GM12878 (cell line): ENCODE results near the gene TGM2. TPM values are rescaled to one million over a fixed set of nuclear protein-coding genes. Genes with fewer than 3 reads are reported as not detected.

Source experiments
- ATAC-seq: fragments of 200-7000 bp; cut with Tn5 transposase; 3 replicates; pipeline ENCODE4 v1.9.1; 2020; ENCODE audit warnings: mild to moderate bottlenecking, moderate library complexity
- BruUV-seq: library from RNA; stranded (reverse); fragments of 400-500 nt; replicated peaks from 2 replicates; lab custom pipeline; 2021; lab: Mats Ljungman, UMichigan
- CTCF ChIA-PET: fragments of 300-600 bp; sonication (Branson Sonifier 250); formaldehyde crosslinking; extraction: SDS; loops from one replicate; lab custom pipeline; 2021; ENCODE audit warnings: inconsistent platforms; lab: Yijun Ruan, JAX
- POLR2A ChIA-PET: fragments of 350-600 bp; formaldehyde crosslinking; extraction: SDS; loops from one replicate; lab custom pipeline; 2021; ENCODE audit warnings: inconsistent platforms; lab: Charles Lee
- RAD21 ChIA-PET: fragments of 300-600 bp; sonication (Branson Sonifier 250); formaldehyde crosslinking; loops from one replicate; lab custom pipeline; 2023; ENCODE audit warnings: antibody characterized with exemption; ENCODE audit not compliant: unreplicated experiment; lab: Charles Lee
- SMC1A ChIA-PET: fragments of 300-600 bp; sonication (Branson Sonifier 250); formaldehyde crosslinking; loops from one replicate; lab custom pipeline; 2023; ENCODE audit not compliant: unreplicated experiment, uncharacterized antibody; lab: Charles Lee
- DNase-seq: peaks from one replicate; pipeline ENCODE4 v3.0.0-alpha.2; 2011; ENCODE audit warnings: low read depth, low spot score
- FAIRE-seq: peaks from 3 replicates; lab custom pipeline; 2011; peaks lifted over from hg19 to GRCh38; lab: Jason Lieb, UNC
- H2AFZ ChIP-seq: 2 replicates; pipeline ENCODE4 v1.6.0; 2011; ENCODE audit warnings: low read depth, low read length, control low read depth; ENCODE audit not compliant: control insufficient read depth
- H3K27ac ChIP-seq: 2 replicates; pipeline ENCODE4 v1.5.1; 2011; ENCODE audit warnings: control low read depth; ENCODE audit not compliant: control insufficient read depth, insufficient read depth
- H3K27me3 ChIP-seq, 2 experiments: replicated peaks in 1 of 2; 2 replicates each; pipeline versions ENCODE4 v1.6.0 to v1.6.1; 2011; ENCODE audit warnings: low read length in 1 of 2; ENCODE audit not compliant: control insufficient read depth in 2 of 2, insufficient read depth in 2 of 2
- H3K36me3 ChIP-seq, 2 experiments: 2 replicates each; pipeline ENCODE4 v1.5.1; 2011; ENCODE audit warnings: low read length in 1 of 2; ENCODE audit not compliant: control insufficient read depth in 2 of 2, insufficient read depth in 2 of 2
- H3K4me1 ChIP-seq: 2 replicates; pipeline ENCODE4 v1.6.1; 2011; ENCODE audit warnings: mild to moderate bottlenecking, low read length, moderate library complexity, mixed read lengths; ENCODE audit not compliant: control insufficient read depth, insufficient read depth
- H3K4me2 ChIP-seq: 2 replicates; pipeline ENCODE4 v1.6.0; 2011; ENCODE audit warnings: control low read depth; ENCODE audit not compliant: control insufficient read depth, insufficient read depth
- H3K4me3 ChIP-seq: fragments of 200-600 bp; sonication (generic); 2 replicates; pipeline ENCODE4 v1.5.1; 2016
- H3K79me2 ChIP-seq: 2 replicates; pipeline ENCODE4 v1.6.0; 2011; ENCODE audit warnings: low read length; ENCODE audit not compliant: control insufficient read depth, insufficient read depth
- H3K9ac ChIP-seq: 2 replicates; pipeline ENCODE4 v1.8.0; 2011; ENCODE audit warnings: low read length, control low read depth, mixed read lengths; ENCODE audit not compliant: control insufficient read depth, insufficient read depth
- H3K9me3 ChIP-seq: replicated peaks from 3 replicates; pipeline ENCODE4 v1.5.1; 2011; ENCODE audit warnings: mild to moderate bottlenecking, low read length; ENCODE audit not compliant: control insufficient read depth, insufficient read depth
- H4K20me1 ChIP-seq: 2 replicates; pipeline ENCODE4 v1.6.0; 2011; ENCODE audit not compliant: control insufficient read depth, insufficient read depth
- ETV6 ChIP-seq, 2 experiments: fragments of 450-650 bp in 1 of 2; IDR thresholded peaks in 1 of 2; conservative IDR thresholded peaks in 1 of 2; 2 replicates each; pipeline ENCODE4 v1.6.1; 2014; ENCODE audit warnings: antibody characterized with exemption in 1 of 2, borderline replicate concordance in 1 of 2, low read depth in 1 of 2, mild to moderate bottlenecking in 1 of 2, moderate library complexity in 1 of 2
- FOXM1 ChIP-seq: IDR thresholded peaks from 2 replicates; pipeline ENCODE4 v1.6.1; 2012; ENCODE audit warnings: low read depth, mild to moderate bottlenecking, inconsistent platforms, low read length, moderate library complexity
- JUND ChIP-seq: IDR thresholded peaks from 2 replicates; pipeline ENCODE4 v1.6.1; 2012; ENCODE audit warnings: low read depth, mild to moderate bottlenecking, low read length, improper control_type of control experiment, moderate library complexity
- NFXL1 ChIP-seq: fragments of 450-650 bp; IDR thresholded peaks from 2 replicates; pipeline ENCODE4 v1.6.1; 2017; ENCODE audit warnings: antibody characterized with exemption, mild to moderate bottlenecking, borderline replicate concordance
- RB1 ChIP-seq: fragments of 450-650 bp; formaldehyde crosslinking; IDR thresholded peaks from 2 replicates; pipeline ENCODE4 v1.6.1; 2017; ENCODE audit warnings: mild to moderate bottlenecking, borderline replicate concordance
- SIN3A ChIP-seq: IDR thresholded peaks from 2 replicates; pipeline ENCODE4 v1.6.1; 2012; ENCODE audit warnings: low read depth, low read length, improper control_type of control experiment
- TBL1XR1 ChIP-seq: IDR thresholded peaks from 2 replicates; pipeline ENCODE4 v1.6.1; 2012; ENCODE audit warnings: low read depth, low read length, improper control_type of control experiment
- WGBS: methylation state at CpG from one replicate; pipeline ENCODE4 v1.1.6; 2016; ENCODE audit warnings: low lambda C conversion rate; ENCODE audit not compliant: insufficient replicate concordance, insufficient coverage; ENCODE audit errors: missing lambda C conversion rate; 5-methylcytosine and 5-hydroxymethylcytosine counted together
- in situ Hi-C: fragments of 300-500 bp; cut with MboI; formaldehyde crosslinking; loops from 9 replicates; pipeline ENCODE4 v1.14.3; 2018; ENCODE audit warnings: mixed read lengths
- intact Hi-C: fragments of 100-400 bp; cut with micrococcal nuclease; formaldehyde crosslinking; loops from one replicate; pipeline ENCODE4 v1.14.2; 2022; ENCODE audit not compliant: unreplicated experiment
- polyA plus RNA-seq, 11 experiments: library from polyadenylated mRNA; depleted of rRNA in 4 of 11; unstranded in 6 of 11; stranded (reverse) in 5 of 11; fragments of >200 nt; fragmentation: Nextera tagmentation in 4 of 11; fragmentation: Illumina TruSeq in 1 of 11; extraction: Ambion mirVana in 4 of 11; extraction: Trizol in 1 of 11; gene quantifications; 1 replicate in 1 of 11; 2 replicates in 10 of 11; pipeline versions ENCODE4 v1.2.1 to v1.2.3, GENCODE V29; 2011 to 2016; ENCODE audit warnings: inconsistent platforms in 2 of 11, missing spikeins in 2 of 11, low read depth in 1 of 11
- total RNA-seq, 4 experiments: library from RNA; depleted of rRNA in 3 of 4; stranded (reverse); fragments of >200 nt in 3 of 4; fragmentation: Illumina TruSeq in 1 of 4; extraction: Trizol in 1 of 4; gene quantifications; 2 replicates each; pipeline versions ENCODE4 v1.2.1 to v1.2.3, GENCODE V29; 2013 to 2021
- TF ChIP-seq, protein P1 (sequence below): fragments of 450-650 bp; IDR thresholded peaks from 2 replicates; pipeline ENCODE4 v1.6.1; 2014; ENCODE audit warnings: mild to moderate bottlenecking
- TF ChIP-seq, protein P2 (sequence below): fragments of 450-650 bp; IDR thresholded peaks from 2 replicates; pipeline ENCODE4 v1.6.1; 2018; ENCODE audit warnings: borderline replicate concordance, mild to moderate bottlenecking; ENCODE audit not compliant: partially characterized antibody
- TF ChIP-seq, protein P3 (sequence below): fragments of 450-650 bp; IDR thresholded peaks from 2 replicates; pipeline ENCODE4 v1.6.1; 2017; ENCODE audit warnings: low read depth, mild to moderate bottlenecking, moderate library complexity
- TF ChIP-seq, protein P4 (sequence below): IDR thresholded peaks from 2 replicates; pipeline ENCODE4 v1.6.1; 2012; ENCODE audit warnings: mild to moderate bottlenecking, low read depth, low read length

Gene TGM2
- total and polyA plus RNA-seq, 10 of the 15 experiments (the other 5 are each of a cell fraction or from before 2014, with no cell fraction given) = 0.11 to 1.9 (median 0.51) TPM

DNA sequence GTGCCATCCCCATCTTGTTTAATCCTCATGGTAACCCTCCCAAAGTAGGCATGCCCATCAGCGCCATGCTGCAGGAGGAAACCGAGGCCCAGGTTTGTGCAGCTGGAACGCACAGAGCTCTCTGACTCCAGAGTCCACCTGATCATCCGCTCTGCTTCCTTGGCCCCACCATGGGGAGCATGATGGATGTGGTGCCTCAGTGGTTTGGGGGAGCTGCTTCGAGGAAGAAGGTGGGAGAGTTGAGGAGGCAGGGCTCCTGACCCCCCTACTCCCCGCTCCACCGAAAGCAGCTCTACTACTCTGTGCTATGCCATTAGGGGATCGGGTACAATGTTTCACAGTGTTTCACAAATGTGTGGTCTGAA is 52.2 kb downstream of the TGM2 start:
- in situ Hi-C loops (no loop called here), intact Hi-C loops (loop anchor here (1.0 kb wide), 1 partner anchor 109 kb away; no protein-coding TSS in a partner anchor)
- no TSS peak for BruUV-seq
- RAD21 ChIA-PET = interaction anchor here (0.5 to 6.9 kb wide), 11 partner anchors 10 to 108 kb away, joined by 3 to 88 read pairs (median 4); no protein-coding TSS in a partner anchor
- Histone ChIP-seq H3K36me3 (no peaks in the 10 kb centered on the region), H3K4me1 (0 out of 2 replicates have a peak, but pooled peaks cover 3% of the 10 kb centered on the region), H3K27me3 (no peaks in the 10 kb centered on the region), H2AFZ (no peak overlapping the region), H3K4me3 (no peak overlapping the region), H3K79me2 (no peaks in the 10 kb centered on the region), H3K27ac (no peak overlapping the region), H4K20me1 (no peaks in the 10 kb centered on the region), H3K4me2 (no peak overlapping the region), H3K9ac (no peak overlapping the region), H3K9me3 (no peaks in the 10 kb centered on the region)
- FAIRE-seq (no peak), DNase-seq (no peak), ATAC-seq (no peak)
- TF ChIP-seq JUND = no peak
- TF ChIP-seq, protein P1, sequence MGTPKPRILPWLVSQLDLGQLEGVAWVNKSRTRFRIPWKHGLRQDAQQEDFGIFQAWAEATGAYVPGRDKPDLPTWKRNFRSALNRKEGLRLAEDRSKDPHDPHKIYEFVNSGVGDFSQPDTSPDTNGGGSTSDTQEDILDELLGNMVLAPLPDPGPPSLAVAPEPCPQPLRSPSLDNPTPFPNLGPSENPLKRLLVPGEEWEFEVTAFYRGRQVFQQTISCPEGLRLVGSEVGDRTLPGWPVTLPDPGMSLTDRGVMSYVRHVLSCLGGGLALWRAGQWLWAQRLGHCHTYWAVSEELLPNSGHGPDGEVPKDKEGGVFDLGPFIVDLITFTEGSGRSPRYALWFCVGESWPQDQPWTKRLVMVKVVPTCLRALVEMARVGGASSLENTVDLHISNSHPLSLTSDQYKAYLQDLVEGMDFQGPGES = no peak
- TF ChIP-seq ETV6 (conservative IDR thresholded peaks at IDR 0.05 in 1 of 2, IDR thresholded peaks at IDR 0.05 in 1 of 2; ENCODE audit: borderline replicate concordance in 1 of 2, low read depth in 1 of 2) = no peak
- no peak for TF ChIP-seq RB1
- TF ChIP-seq, protein P2, sequence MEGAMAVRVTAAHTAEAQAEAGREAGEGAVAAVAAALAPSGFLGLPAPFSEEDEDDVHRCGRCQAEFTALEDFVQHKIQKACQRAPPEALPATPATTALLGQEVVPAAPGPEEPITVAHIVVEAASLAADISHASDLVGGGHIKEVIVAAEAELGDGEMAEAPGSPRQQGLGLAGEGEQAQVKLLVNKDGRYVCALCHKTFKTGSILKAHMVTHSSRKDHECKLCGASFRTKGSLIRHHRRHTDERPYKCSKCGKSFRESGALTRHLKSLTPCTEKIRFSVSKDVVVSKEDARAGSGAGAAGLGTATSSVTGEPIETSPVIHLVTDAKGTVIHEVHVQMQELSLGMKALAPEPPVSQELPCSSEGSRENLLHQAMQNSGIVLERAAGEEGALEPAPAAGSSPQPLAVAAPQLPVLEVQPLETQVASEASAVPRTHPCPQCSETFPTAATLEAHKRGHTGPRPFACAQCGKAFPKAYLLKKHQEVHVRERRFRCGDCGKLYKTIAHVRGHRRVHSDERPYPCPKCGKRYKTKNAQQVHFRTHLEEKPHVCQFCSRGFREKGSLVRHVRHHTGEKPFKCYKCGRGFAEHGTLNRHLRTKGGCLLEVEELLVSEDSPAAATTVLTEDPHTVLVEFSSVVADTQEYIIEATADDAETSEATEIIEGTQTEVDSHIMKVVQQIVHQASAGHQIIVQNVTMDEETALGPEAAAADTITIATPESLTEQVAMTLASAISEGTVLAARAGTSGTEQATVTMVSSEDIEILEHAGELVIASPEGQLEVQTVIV = no peak
- no peak for TF ChIP-seq FOXM1
- TF ChIP-seq, protein P3, sequence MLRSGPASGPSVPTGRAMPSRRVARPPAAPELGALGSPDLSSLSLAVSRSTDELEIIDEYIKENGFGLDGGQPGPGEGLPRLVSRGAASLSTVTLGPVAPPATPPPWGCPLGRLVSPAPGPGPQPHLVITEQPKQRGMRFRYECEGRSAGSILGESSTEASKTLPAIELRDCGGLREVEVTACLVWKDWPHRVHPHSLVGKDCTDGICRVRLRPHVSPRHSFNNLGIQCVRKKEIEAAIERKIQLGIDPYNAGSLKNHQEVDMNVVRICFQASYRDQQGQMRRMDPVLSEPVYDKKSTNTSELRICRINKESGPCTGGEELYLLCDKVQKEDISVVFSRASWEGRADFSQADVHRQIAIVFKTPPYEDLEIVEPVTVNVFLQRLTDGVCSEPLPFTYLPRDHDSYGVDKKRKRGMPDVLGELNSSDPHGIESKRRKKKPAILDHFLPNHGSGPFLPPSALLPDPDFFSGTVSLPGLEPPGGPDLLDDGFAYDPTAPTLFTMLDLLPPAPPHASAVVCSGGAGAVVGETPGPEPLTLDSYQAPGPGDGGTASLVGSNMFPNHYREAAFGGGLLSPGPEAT = no peak
- no peak for TF ChIP-seq SIN3A
- no peak for TF ChIP-seq TBL1XR1
- TF ChIP-seq NFXL1 = no peak
- TF ChIP-seq, protein P4, sequence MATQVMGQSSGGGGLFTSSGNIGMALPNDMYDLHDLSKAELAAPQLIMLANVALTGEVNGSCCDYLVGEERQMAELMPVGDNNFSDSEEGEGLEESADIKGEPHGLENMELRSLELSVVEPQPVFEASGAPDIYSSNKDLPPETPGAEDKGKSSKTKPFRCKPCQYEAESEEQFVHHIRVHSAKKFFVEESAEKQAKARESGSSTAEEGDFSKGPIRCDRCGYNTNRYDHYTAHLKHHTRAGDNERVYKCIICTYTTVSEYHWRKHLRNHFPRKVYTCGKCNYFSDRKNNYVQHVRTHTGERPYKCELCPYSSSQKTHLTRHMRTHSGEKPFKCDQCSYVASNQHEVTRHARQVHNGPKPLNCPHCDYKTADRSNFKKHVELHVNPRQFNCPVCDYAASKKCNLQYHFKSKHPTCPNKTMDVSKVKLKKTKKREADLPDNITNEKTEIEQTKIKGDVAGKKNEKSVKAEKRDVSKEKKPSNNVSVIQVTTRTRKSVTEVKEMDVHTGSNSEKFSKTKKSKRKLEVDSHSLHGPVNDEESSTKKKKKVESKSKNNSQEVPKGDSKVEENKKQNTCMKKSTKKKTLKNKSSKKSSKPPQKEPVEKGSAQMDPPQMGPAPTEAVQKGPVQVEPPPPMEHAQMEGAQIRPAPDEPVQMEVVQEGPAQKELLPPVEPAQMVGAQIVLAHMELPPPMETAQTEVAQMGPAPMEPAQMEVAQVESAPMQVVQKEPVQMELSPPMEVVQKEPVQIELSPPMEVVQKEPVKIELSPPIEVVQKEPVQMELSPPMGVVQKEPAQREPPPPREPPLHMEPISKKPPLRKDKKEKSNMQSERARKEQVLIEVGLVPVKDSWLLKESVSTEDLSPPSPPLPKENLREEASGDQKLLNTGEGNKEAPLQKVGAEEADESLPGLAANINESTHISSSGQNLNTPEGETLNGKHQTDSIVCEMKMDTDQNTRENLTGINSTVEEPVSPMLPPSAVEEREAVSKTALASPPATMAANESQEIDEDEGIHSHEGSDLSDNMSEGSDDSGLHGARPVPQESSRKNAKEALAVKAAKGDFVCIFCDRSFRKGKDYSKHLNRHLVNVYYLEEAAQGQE = no peak
- 95% methylated on average over 8 of the region's 8 CpGs for WGBS
- CTCF ChIA-PET = interaction anchor here (0.7 to 8.4 kb wide), 15 partner anchors 14 to 296 kb away, joined by 3 to 131 read pairs (median 9); partner anchors contain the start of gene TGM2
- POLR2A ChIA-PET = interaction anchor here (1.7 kb wide), 1 partner anchor 20 kb away, joined by 8 read pairs; no protein-coding TSS in a partner anchor
- SMC1A ChIA-PET = interaction anchor here (1.0 to 7.0 kb wide), 12 partner anchors 10 to 108 kb away, joined by 3 to 105 read pairs (median 6); no protein-coding TSS in a partner anchor
